Ishikawa (cell line): ENCODE results near the gene MOB3B.

Experiments used
- CEBPB ChIP-seq: IDR thresholded peaks from 2 replicates; pipeline ENCODE4 v1.6.1; 2012
- CREB1 ChIP-seq: IDR thresholded peaks from 2 replicates; pipeline ENCODE4 v1.6.1; 2012; ENCODE audit warnings: low read depth
- EGR1 ChIP-seq: IDR thresholded peaks from 2 replicates; pipeline ENCODE4 v1.6.1; 2012
- EP300 ChIP-seq: IDR thresholded peaks from 2 replicates; pipeline ENCODE4 v1.6.1; 2012; ENCODE audit warnings: borderline replicate concordance
- FOXM1 ChIP-seq: IDR thresholded peaks from 2 replicates; pipeline ENCODE4 v1.6.1; 2012; ENCODE audit warnings: low read depth, borderline replicate concordance
- MAX ChIP-seq: IDR thresholded peaks from 2 replicates; pipeline ENCODE4 v1.6.1; 2012
- NFIC ChIP-seq: IDR thresholded peaks from 2 replicates; pipeline ENCODE4 v1.6.1; 2012
- RAD21 ChIP-seq: IDR thresholded peaks from 2 replicates; pipeline ENCODE4 v1.6.1; 2012; ENCODE audit warnings: low read depth
- TAF1 ChIP-seq: IDR thresholded peaks from 2 replicates; pipeline ENCODE4 v1.6.1; 2012; ENCODE audit warnings: low read depth, mild to moderate bottlenecking
- TCF12 ChIP-seq: IDR thresholded peaks from 2 replicates; pipeline ENCODE4 v1.6.1; 2012; ENCODE audit warnings: low read depth
- TEAD4 ChIP-seq: IDR thresholded peaks from 2 replicates; pipeline ENCODE4 v1.6.1; 2012
- USF1 ChIP-seq: IDR thresholded peaks from 2 replicates; pipeline ENCODE4 v1.6.1; 2012
- YY1 ChIP-seq: IDR thresholded peaks from 2 replicates; pipeline ENCODE4 v1.6.1; 2012; ENCODE audit warnings: low read depth
- TF ChIP-seq, protein P1 (sequence below): IDR thresholded peaks from 2 replicates; pipeline ENCODE4 v1.6.1; 2012; ENCODE audit warnings: low read depth, mild to moderate bottlenecking

- TF ChIP-seq YY1 (no peak), RAD21 (no peak), CREB1 (no peak), MAX (no peak), EP300 (no peak), TAF1 (no peak), FOXM1 (no peak), CEBPB (no peak), EGR1 (no peak), USF1 (no peak), TEAD4 (no peak), TCF12 (no peak), NFIC (no peak)
- TF ChIP-seq, protein P1, sequence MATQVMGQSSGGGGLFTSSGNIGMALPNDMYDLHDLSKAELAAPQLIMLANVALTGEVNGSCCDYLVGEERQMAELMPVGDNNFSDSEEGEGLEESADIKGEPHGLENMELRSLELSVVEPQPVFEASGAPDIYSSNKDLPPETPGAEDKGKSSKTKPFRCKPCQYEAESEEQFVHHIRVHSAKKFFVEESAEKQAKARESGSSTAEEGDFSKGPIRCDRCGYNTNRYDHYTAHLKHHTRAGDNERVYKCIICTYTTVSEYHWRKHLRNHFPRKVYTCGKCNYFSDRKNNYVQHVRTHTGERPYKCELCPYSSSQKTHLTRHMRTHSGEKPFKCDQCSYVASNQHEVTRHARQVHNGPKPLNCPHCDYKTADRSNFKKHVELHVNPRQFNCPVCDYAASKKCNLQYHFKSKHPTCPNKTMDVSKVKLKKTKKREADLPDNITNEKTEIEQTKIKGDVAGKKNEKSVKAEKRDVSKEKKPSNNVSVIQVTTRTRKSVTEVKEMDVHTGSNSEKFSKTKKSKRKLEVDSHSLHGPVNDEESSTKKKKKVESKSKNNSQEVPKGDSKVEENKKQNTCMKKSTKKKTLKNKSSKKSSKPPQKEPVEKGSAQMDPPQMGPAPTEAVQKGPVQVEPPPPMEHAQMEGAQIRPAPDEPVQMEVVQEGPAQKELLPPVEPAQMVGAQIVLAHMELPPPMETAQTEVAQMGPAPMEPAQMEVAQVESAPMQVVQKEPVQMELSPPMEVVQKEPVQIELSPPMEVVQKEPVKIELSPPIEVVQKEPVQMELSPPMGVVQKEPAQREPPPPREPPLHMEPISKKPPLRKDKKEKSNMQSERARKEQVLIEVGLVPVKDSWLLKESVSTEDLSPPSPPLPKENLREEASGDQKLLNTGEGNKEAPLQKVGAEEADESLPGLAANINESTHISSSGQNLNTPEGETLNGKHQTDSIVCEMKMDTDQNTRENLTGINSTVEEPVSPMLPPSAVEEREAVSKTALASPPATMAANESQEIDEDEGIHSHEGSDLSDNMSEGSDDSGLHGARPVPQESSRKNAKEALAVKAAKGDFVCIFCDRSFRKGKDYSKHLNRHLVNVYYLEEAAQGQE = no peak
Observed at GRCh38 chr9:27349698-27350080, 179.9 kb downstream of the MOB3B start.
